BJ (cell line): ENCODE results near the gene TMEM79. TPM values are rescaled to one million over a fixed set of nuclear protein-coding genes. Genes with fewer than 3 reads are reported as not detected.

Experiments
- CTCF ChIA-PET: fragments of 350-600 bp; formaldehyde crosslinking; extraction: SDS; loops from one replicate; lab custom pipeline; 2021; ENCODE audit warnings: antibody characterized with exemption, inconsistent platforms; lab: Yijun Ruan, JAX
- POLR2A ChIA-PET: fragments of 300-600 bp; sonication (Branson Sonifier 250); formaldehyde crosslinking; extraction: SDS; loops from one replicate; lab custom pipeline; 2021; ENCODE audit warnings: antibody characterized with exemption; lab: Charles Lee
- DNase-seq: peaks from one replicate; pipeline ENCODE4 v3.0.0-alpha.2; 2011; ENCODE audit warnings: low read depth
- H3K27me3 ChIP-seq: 2 replicates; pipeline ENCODE4 v1.6.0; 2011; ENCODE audit warnings: low read length; ENCODE audit not compliant: control insufficient read depth, insufficient read depth
- H3K36me3 ChIP-seq: 2 replicates; pipeline ENCODE4 v1.5.1; 2011; ENCODE audit warnings: low read length; ENCODE audit not compliant: control insufficient read depth, insufficient read depth
- H3K4me3 ChIP-seq: 2 replicates; pipeline ENCODE4 v1.5.1; 2011; ENCODE audit warnings: low read depth, mild to moderate bottlenecking, control low read depth, low read length
- polyA plus RNA-seq: library from polyadenylated mRNA; depleted of rRNA; stranded (reverse); fragments of >200 nt; gene quantifications from 2 replicates; pipeline ENCODE4 v1.2.3, GENCODE V29; 2011
- TF ChIP-seq, protein P1 (sequence below): IDR thresholded peaks from 2 replicates; pipeline ENCODE4 v1.5.1; 2011; ENCODE audit warnings: low read depth, mild to moderate bottlenecking, control low read depth, inconsistent platforms, low read length, moderate library complexity; ENCODE audit not compliant: insufficient read depth

TMEM79 gene
- polyA plus RNA-seq, 1 experiment, result 3.3 TPM

DNA sequence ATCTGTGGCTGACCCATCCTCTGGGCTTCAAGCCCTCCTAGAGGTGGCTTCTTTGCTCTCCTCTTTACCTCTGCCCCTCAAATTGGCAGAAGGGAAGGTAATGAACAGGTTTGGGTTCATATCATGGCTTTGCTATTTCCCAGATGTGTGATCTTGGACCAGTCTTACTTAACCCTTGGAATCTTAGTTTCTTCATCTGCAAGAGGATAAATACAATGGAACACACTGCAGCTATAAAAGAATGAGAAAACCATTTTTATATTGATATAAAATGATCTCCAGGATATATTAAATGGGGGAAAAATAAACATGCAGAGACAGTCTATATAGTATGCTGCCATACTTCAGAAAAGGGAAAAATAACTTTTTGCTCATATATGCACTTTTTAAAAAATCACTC lies 5.7 kb downstream of the TMEM79 start:
- POLR2A ChIA-PET, result no interaction called here
- H3K27me3 ChIP-seq, result no peaks in the 10 kb centered on the region
- CTCF ChIA-PET, result no interaction called here
- TF ChIP-seq, protein P1, sequence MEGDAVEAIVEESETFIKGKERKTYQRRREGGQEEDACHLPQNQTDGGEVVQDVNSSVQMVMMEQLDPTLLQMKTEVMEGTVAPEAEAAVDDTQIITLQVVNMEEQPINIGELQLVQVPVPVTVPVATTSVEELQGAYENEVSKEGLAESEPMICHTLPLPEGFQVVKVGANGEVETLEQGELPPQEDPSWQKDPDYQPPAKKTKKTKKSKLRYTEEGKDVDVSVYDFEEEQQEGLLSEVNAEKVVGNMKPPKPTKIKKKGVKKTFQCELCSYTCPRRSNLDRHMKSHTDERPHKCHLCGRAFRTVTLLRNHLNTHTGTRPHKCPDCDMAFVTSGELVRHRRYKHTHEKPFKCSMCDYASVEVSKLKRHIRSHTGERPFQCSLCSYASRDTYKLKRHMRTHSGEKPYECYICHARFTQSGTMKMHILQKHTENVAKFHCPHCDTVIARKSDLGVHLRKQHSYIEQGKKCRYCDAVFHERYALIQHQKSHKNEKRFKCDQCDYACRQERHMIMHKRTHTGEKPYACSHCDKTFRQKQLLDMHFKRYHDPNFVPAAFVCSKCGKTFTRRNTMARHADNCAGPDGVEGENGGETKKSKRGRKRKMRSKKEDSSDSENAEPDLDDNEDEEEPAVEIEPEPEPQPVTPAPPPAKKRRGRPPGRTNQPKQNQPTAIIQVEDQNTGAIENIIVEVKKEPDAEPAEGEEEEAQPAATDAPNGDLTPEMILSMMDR, result no peak
- H3K4me3 ChIP-seq, result no peak overlapping the region
- DNase-seq, result no peak
- peaks cover 4% of the 10 kb centered on the region for H3K36me3 ChIP-seq

DNA sequence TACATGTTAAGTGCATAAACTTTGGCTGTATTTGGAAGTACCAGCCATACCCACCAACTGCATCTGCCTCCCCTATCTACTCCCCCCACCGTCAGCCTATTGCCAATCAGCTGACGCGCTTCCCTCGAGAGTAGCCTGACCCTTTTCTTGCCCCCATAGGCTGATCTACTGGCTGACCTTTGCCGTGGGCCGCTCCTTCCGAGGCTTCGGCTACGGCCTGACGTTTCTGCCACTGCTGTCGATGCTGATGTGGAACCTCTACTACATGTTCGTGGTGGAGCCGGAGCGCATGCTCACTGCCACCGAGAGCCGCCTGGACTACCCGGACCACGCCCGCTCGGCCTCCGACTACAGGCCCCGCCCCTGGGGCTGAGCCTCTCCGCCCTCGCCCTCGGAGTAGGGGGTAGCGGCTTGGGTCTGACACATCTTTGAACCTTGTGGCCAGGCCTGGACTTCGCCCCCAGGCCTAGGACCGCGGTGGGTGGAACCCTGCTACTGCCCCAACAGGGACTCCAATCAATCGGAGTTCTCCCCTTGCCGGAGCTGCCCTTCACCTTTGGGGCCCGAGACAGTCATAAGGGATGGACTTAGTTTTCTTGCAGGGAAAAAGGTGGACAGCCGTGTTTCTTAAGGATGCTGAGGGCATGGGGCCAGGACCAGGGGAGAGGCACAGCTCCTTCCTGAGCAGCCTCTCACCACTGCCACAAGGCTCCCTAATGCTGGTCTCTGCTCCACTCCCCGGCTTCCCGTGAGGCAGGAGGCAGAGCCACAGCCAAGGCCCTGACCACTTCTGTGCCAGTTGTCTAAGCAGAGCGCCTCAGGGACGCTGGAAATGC lies 7.3 kb downstream of the TMEM79 start:
- H3K36me3 ChIP-seq, result peaks cover 4% of the 10 kb centered on the region; the same call in 1 of the 2 replicates
- DNase-seq, result peak; percentile 37
- POLR2A ChIA-PET, result no interaction called here
- TF ChIP-seq, protein P1, result no peak
- H3K4me3 ChIP-seq, result peak overlapping the region; percentile 50
- CTCF ChIA-PET, result interaction anchor here (1.0 kb wide), 1 partner anchor 9 kb away, joined by 3 read pairs; the partner anchor contains the start of gene SMG5
- no peaks in the 10 kb centered on the region for H3K27me3 ChIP-seq

DNA sequence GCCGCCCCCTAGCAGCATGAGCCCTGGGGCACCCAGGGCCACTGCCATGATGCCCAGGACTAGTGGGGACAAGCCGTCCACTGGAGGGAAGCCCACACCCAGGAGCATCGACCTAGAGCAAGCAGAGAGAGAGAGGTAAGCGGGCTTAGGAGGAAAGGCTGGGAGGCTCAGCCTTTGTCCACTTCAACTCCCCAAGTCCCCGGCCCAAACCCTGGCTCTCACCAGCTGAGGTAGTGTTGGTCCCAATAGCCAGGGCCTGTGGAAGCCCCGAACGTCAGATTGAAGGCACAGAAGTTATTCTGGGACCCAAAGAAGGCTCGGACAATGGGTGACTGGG lies 8.9 kb downstream of the TMEM79 start:
- ChIA-PET POLR2A (no interaction called here), CTCF (no interaction called here)
- Histone ChIP-seq H3K36me3 (peaks cover 4% of the 10 kb centered on the region; the same call in 1 of the 2 replicates), H3K4me3 (no peak overlapping the region), H3K27me3 (no peaks in the 10 kb centered on the region)
- DNase-seq, result no peak
- TF ChIP-seq, protein P1, result no peak

DNA sequence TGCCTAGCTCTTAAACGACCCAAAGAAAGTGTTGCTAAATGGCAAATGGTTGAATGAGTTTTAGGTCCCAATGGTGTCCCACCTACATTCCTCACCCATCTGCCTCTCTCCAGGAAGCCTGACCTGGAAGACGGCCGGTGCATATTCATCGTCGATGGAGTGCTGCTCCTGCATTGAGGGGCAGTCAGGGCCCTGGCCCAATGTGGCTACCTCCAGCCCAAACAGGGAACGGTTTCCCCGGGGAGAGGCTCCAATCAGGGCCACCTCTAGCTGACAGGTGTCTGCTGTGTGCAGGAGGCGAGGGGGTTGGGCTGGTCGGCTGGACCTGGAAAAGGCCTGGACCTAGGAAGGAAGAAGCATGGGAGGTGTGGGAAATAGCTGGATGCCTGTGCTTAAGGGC lies 9.8 kb downstream of the TMEM79 start:
- Histone ChIP-seq H3K4me3 (no peak overlapping the region), H3K27me3 (no peaks in the 10 kb centered on the region), H3K36me3 (peaks cover 4% of the 10 kb centered on the region; the same call in 1 of the 2 replicates)
- TF ChIP-seq, protein P1, result no peak
- ChIA-PET POLR2A (no interaction called here), CTCF (no interaction called here)
- no peak for DNase-seq

DNA sequence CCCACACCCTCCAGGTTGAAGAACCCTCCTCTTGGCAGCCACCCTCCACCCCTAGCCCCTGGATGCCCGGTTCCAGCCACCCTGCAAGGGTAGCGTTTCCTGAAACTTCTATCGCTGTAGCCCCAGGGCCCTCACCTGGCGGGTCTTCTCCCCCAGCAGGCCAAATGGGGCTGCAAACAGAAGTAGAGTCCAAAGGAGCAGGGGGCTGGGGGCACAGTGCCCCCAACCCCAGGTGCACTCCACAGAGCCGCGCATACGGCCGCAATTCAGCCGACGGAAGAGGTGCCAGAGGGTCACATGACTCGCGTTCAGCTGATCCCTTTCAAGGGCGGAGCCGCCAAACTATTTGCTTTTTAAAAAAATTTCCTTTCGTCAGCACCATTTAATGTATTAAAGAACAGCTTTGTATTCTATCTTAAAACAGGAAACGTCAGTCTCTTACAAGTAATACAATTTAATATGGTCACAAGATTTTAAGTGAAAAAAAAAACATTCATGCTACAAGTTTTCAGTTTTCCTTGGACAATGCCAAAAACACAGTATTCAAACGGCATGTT lies 11.3 kb downstream of the TMEM79 start, which contains the start of gene GLMP:
GLMP (minus strand) TSS at position 289 of the 557 bp plus-strand sequence; CDS start at position 255, 34 bp downstream.
- DNase-seq, result no peak
- CTCF ChIA-PET, result interaction anchor here (1.4 kb wide), 1 partner anchor 12 kb away, joined by 3 read pairs; the partner anchor contains the start of gene TMEM79

More for the DNA sequence above, 11.3 kb downstream of the TMEM79 start, which contains the start of gene GLMP:
- TF ChIP-seq, protein P1, result no peak
- H3K4me3 ChIP-seq, result peak within 1 kb of the TSS; percentile 69
- peaks cover 3% of the 10 kb centered on the region; the same call in 1 of the 2 replicates for H3K36me3 ChIP-seq
- no peaks in the 10 kb centered on the region for H3K27me3 ChIP-seq
- POLR2A ChIA-PET, result interaction anchor here (0.6 kb wide), 1 partner anchor 52 kb away, joined by 5 read pairs; no protein-coding TSS in a partner anchor
